Mesendoderm (in vitro differentiated cells): Measurements from ENCODE around the gene SPEM2.

ENCODE experiments used
- DNase-seq: peaks from one replicate; pipeline ENCODE4 v3.0.0; 2013
- H2AK5ac ChIP-seq: 2 replicates; pipeline ENCODE4 v1.6.1; 2013; ENCODE audit warnings: low read length, inconsistent platforms
- H2BK120ac ChIP-seq: 2 replicates; pipeline ENCODE4 v1.6.1; 2013; ENCODE audit warnings: low read depth, mild to moderate bottlenecking, low read length, moderate library complexity, mixed read lengths
- H2BK15ac ChIP-seq: replicated peaks from 2 replicates; pipeline ENCODE4 v1.6.1; 2013; ENCODE audit warnings: low read depth, mild to moderate bottlenecking, moderate library complexity
- H2BK5ac ChIP-seq: 2 replicates; pipeline ENCODE4 v1.6.1; 2013; ENCODE audit warnings: low read length, inconsistent platforms
- H3K18ac ChIP-seq: 2 replicates; pipeline ENCODE4 v1.6.1; 2013; ENCODE audit warnings: mild to moderate bottlenecking, low read length, mixed read lengths
- H3K23ac ChIP-seq: one replicate; pipeline ENCODE4 v1.6.1; 2013; ENCODE audit warnings: low read length
- H3K27ac ChIP-seq: 2 replicates; pipeline ENCODE4 v1.5.1; 2013; ENCODE audit warnings: low read depth, mild to moderate bottlenecking, inconsistent platforms, low read length, moderate library complexity
- H3K27me3 ChIP-seq: 2 replicates; pipeline ENCODE4 v1.6.1; 2013; ENCODE audit warnings: low read length, control low read depth, mild to moderate bottlenecking, inconsistent platforms; ENCODE audit not compliant: insufficient read depth, poor library complexity
- H3K36me3 ChIP-seq: 2 replicates; pipeline ENCODE4 v1.6.1; 2013; ENCODE audit warnings: low read length, inconsistent platforms; ENCODE audit not compliant: control insufficient read depth, insufficient read depth
- H3K4ac ChIP-seq: one replicate; pipeline ENCODE4 v1.6.1; 2013; ENCODE audit warnings: low read depth, mild to moderate bottlenecking, low read length, moderate library complexity
- H3K4me1 ChIP-seq: 2 replicates; pipeline ENCODE4 v1.6.1; 2013; ENCODE audit warnings: low read depth, low read length, inconsistent platforms; ENCODE audit not compliant: control insufficient read depth
- H3K4me2 ChIP-seq: 2 replicates; pipeline ENCODE4 v1.6.1; 2013; ENCODE audit warnings: low read length
- H3K4me3 ChIP-seq: 2 replicates; pipeline ENCODE4 v1.5.1; 2013; ENCODE audit warnings: mild to moderate bottlenecking, low read length
- H3K56ac ChIP-seq: one replicate; pipeline ENCODE4 v1.6.1; 2013; ENCODE audit warnings: low read length
- H3K79me1 ChIP-seq: 2 replicates; pipeline ENCODE4 v1.6.1; 2013; ENCODE audit warnings: low read length, inconsistent platforms
- H3K79me2 ChIP-seq: 2 replicates; pipeline ENCODE4 v1.6.1; 2013; ENCODE audit warnings: mild to moderate bottlenecking, low read length; ENCODE audit not compliant: control insufficient read depth, insufficient read depth
- H3K9ac ChIP-seq: 2 replicates; pipeline ENCODE4 v1.6.1; 2013; ENCODE audit warnings: low read length, inconsistent platforms
- H4K5ac ChIP-seq: one replicate; pipeline ENCODE4 v1.6.1; 2013; ENCODE audit warnings: low read length
- H4K8ac ChIP-seq: one replicate; pipeline ENCODE4 v1.6.1; 2013; ENCODE audit warnings: low read depth, mild to moderate bottlenecking, control low read depth, low read length, moderate library complexity
- WGBS: extraction: QIAGEN DNeasy Blood & Tissue Kit; methylation state at CpG from one replicate; pipeline ENCODE4 v1.1.7; 2013; ENCODE audit warnings: low lambda C conversion rate, missing lambda C conversion rate; ENCODE audit not compliant: insufficient coverage; ENCODE audit errors: extremely low coverage; 5-methylcytosine and 5-hydroxymethylcytosine counted together

SPEM2 gene

DNA sequence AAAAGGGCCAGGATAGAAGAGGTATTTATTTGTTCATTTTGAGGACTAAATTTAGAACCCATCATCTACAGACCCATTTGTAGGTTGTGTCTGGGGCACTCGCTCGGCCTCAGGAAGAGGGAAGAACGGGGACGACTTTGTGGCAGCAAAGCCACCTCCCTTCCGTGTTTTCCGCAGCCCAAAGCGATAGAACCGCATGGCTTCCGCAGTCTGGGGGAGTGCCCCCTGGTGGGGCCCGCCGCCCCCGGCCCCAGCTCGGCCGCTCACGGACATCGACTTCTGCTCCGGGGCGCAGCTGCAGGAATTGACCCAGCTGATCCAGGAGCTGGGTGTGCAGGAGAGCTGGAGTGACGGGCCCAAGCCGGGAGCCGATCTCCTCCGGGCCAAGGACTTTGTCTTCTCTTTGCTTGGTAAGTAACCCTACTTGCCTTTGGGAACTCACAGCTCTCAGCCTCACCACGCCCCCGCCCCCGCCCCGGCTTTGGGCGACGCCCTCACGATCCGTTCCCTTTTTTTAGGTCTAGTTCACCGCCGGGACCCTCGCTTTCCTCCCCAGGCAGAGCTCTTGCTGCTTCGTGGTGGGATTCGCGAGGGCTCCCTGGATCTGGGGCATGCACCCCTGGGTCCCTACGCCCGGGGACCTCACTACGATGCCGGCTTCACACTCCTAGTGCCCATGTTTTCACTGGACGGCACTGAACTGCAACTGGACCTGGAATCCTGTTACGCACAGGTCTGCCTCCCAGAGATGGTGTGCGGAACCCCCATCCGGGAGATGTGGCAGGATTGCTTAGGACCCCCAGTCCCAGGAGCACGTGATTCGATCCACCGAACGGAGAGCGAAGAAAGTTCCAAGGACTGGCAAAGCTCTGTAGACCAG, 10.5 kb downstream of the SPEM2 start:
- no peak overlapping the region for H3K4ac ChIP-seq
- no peak overlapping the region for H2BK15ac ChIP-seq
- peaks cover 3% of the 10 kb centered on the region for H3K4me1 ChIP-seq
- H3K23ac ChIP-seq = no peak overlapping the region
- no peak overlapping the region for H2BK5ac ChIP-seq
- no CpG with 5 or more reads among the region's 49 CpGs for WGBS
- H3K27me3 ChIP-seq = peaks cover 9% of the 10 kb centered on the region
- peak; percentile 84 for DNase-seq
- H3K4me2 ChIP-seq = peak overlapping the region; percentile 63
- peak overlapping the region; percentile 73 for H3K9ac ChIP-seq
- no peak overlapping the region for H4K8ac ChIP-seq
- no peaks in the 10 kb centered on the region for H3K36me3 ChIP-seq
- H3K27ac ChIP-seq = peak overlapping the region; percentile 24
- no peaks in the 10 kb centered on the region for H3K79me1 ChIP-seq
- H3K79me2 ChIP-seq = no peaks in the 10 kb centered on the region
- H3K18ac ChIP-seq = peak overlapping the region; percentile 62
- H2BK120ac ChIP-seq = no peak overlapping the region
- peak overlapping the region; percentile 19 for H3K4me3 ChIP-seq
- no peak overlapping the region for H2AK5ac ChIP-seq
- peak overlapping the region; percentile 87 for H3K56ac ChIP-seq
- no peak overlapping the region for H4K5ac ChIP-seq

DNA sequence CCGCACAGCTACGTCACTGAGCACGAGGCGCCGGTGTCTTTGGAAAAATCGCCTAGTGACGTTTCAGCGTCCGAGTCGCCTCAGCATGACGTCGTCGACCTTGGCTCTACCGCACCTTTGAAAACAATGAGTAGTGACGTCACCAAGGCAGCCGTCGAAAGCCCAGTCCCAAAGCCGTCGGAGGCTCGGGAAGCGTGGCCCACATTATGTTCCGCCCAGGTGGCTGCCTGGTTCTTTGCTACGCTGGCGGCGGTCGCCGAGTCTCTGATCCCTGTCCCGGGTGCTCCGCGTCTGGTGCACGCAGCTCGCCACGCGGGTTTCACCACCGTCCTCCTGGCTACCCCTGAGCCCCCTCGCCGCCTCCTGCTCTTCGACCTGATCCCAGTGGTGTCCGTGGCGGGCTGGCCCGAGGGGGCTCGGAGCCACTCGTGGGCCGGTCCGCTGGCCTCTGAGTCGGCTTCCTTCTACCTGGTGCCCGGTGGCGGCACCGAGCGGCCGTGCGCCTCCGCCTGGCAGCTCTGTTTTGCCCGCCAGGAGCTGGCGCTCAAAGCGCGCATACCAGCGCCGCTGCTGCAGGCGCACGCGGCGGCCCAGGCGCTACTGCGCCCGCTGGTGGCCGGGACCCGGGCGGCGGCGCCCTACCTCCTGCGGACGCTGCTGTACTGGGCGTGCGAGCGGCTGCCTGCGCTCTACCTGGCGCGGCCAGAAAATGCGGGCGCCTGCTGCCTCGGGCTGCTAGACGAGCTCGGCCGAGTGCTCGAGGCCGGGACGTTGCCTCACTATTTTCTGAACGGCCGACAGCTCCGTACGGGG, 11.3 kb downstream of the SPEM2 start:
- H3K4me2 ChIP-seq = peak overlapping the region; percentile 63
- H3K4ac ChIP-seq = peak overlapping the region; percentile 63
- H4K5ac ChIP-seq = no peak overlapping the region
- peak overlapping the region; percentile 87 for H3K56ac ChIP-seq
- H3K79me1 ChIP-seq = no peaks in the 10 kb centered on the region
- DNase-seq = peak; percentile 95
- H3K4me1 ChIP-seq = peaks cover 5% of the 10 kb centered on the region
- no peaks in the 10 kb centered on the region for H3K79me2 ChIP-seq
- H3K4me3 ChIP-seq = peak overlapping the region; percentile 23
- no peak overlapping the region for H3K27ac ChIP-seq
- H2BK5ac ChIP-seq = no peak overlapping the region
- no CpG with 5 or more reads among the region's 92 CpGs for WGBS
- peak overlapping the region; percentile 73 for H3K9ac ChIP-seq
- no peaks in the 10 kb centered on the region for H3K36me3 ChIP-seq
- H3K18ac ChIP-seq = peak overlapping the region; percentile 24
- no peak overlapping the region for H2BK120ac ChIP-seq
- H2BK15ac ChIP-seq = no peak overlapping the region
- H2AK5ac ChIP-seq = no peak overlapping the region
- no peak overlapping the region for H3K23ac ChIP-seq
- H3K27me3 ChIP-seq = peaks cover 9% of the 10 kb centered on the region
- no peak overlapping the region for H4K8ac ChIP-seq

DNA sequence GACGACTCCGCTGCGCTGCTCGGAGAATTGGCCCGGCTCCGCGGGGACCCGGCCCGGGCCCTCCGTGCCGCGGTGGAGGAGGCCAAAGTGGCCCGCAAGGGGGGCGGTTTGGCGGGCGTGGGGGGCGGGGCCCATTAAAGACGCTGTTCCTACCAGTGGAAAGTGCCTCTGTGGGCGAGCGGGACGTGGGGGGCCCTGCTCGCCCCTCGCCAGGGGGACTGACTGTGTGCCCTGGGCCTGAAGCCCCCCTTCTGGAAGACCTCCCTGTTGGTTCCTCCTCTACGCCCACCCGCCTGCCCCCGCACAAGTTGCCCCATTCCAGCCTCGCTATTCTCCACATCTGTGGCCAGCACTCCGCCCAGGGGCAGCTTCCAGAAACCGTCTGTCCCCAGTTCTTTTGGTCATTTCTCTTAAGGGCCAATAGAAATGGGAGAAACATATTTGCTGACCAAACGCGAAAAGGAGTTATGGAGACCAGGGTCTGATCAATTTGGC, 12.0 kb downstream of the SPEM2 start:
- no peak for DNase-seq
- Histone ChIP-seq H2BK15ac (no peak overlapping the region), H3K4ac (peak overlapping the region; percentile 10), H3K79me1 (no peaks in the 10 kb centered on the region), H3K79me2 (no peaks in the 10 kb centered on the region), H3K23ac (no peak overlapping the region), H3K36me3 (no peaks in the 10 kb centered on the region), H2BK120ac (no peak overlapping the region), H3K18ac (peak overlapping the region; percentile 8), H4K5ac (no peak overlapping the region), H3K9ac (peak overlapping the region; percentile 73), H2BK5ac (no peak overlapping the region), H3K4me3 (peak overlapping the region; percentile 39), H4K8ac (no peak overlapping the region), H2AK5ac (no peak overlapping the region), H3K56ac (peak overlapping the region; percentile 84), H3K27ac (no peak overlapping the region), H3K4me1 (peaks cover 5% of the 10 kb centered on the region), H3K4me2 (peak overlapping the region; percentile 88), H3K27me3 (peaks cover 9% of the 10 kb centered on the region)
- no CpG with 5 or more reads among the region's 31 CpGs for WGBS

DNA sequence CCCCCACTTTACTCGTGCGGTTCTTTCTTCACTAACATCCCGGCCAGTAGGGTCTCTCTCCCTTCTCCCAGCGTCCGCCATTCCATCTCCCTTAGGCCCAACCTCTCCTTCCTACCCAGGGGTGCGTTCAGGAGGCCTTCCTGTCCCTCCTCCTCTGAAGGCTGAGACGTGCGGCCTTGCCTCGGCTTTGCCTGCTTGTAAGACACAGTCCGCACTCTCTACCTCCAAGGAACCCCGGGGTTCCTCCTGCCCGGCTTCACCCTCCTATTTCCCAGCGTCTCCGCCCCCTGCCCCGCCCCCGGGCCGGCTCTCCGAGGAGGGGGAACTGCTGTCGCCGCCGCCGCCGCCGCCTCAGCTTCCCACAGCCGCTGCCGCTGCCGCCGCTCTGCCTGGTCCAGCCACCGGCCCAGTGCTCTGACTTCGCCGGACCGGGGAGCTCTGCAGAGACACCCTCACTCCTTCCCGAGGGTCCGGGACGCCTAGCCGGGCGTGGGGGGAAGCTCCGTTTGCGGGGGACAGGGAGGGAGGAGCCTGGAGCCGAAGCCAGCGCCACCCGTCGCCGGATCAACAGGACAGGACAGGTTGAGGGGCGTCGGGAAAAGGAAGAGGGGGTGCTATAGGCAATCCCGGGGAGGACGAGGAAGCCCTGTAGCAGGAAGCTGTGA, 12.7 kb downstream of the SPEM2 start:
- Histone ChIP-seq H3K4me3 (peak overlapping the region; percentile 39), H2BK120ac (no peak overlapping the region), H2BK15ac (no peak overlapping the region), H3K18ac (no peak overlapping the region), H2BK5ac (no peak overlapping the region), H3K27me3 (peaks cover 9% of the 10 kb centered on the region), H3K4me1 (peaks cover 5% of the 10 kb centered on the region), H3K79me1 (no peaks in the 10 kb centered on the region), H4K8ac (no peak overlapping the region), H4K5ac (no peak overlapping the region), H3K4me2 (peak overlapping the region; percentile 88), H3K4ac (no peak overlapping the region), H3K23ac (peak overlapping the region; percentile 91), H3K27ac (no peak overlapping the region), H3K36me3 (no peaks in the 10 kb centered on the region), H3K9ac (peak overlapping the region; percentile 81), H3K79me2 (no peaks in the 10 kb centered on the region), H2AK5ac (no peak overlapping the region), H3K56ac (peak overlapping the region; percentile 90)
- peak; percentile 59 for DNase-seq
- no CpG with 5 or more reads among the region's 48 CpGs for WGBS

DNA sequence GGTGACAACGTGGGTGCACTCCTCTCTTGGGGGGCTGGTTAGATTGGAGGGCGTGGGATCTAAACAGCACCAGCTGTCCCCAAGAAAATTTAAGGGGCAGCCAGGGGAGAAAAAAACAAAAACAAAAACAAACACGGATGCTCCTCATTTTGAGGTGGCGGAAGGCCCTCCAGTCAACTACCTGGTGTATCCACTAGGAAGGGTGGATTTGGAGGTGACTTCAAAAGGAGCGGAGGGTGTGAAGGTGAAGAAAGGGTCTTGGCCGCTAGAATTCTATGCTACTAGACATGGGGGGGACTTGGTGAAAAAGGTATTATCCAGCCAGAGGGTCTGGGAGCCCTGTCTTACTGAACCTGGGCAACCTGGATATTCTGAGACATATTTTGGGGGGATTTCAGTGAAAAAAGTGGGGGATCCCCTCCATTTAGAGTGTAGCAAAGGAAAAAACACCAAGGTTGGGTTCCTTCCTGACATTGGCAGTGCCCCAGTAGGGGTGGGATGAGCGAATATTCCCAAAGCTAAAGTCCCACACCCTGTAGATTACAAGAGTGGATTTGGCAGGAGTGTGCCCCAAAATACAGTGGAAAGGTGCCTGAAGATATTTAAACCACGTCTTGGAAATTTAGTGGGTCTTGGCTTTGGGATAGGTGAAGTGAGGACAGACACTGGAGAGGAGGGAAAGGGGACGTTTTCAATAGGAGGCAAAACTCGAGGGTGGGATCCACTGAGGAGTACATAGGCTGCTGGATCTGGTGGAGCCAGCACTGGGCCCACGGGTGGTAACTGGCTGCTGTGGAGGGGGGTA, 13.4 kb downstream of the SPEM2 start:
- no CpG with 5 or more reads among the region's 11 CpGs for WGBS
- H3K23ac ChIP-seq = peak overlapping the region; percentile 91
- H4K5ac ChIP-seq = no peak overlapping the region
- H2BK120ac ChIP-seq = no peak overlapping the region
- H4K8ac ChIP-seq = no peak overlapping the region
- peaks cover 9% of the 10 kb centered on the region for H3K27me3 ChIP-seq
- H3K4me1 ChIP-seq = peaks cover 5% of the 10 kb centered on the region
- no peak for DNase-seq
- H3K4me3 ChIP-seq = peak overlapping the region; percentile 37
- no peaks in the 10 kb centered on the region for H3K79me2 ChIP-seq
- H3K27ac ChIP-seq = no peak overlapping the region
- H2BK5ac ChIP-seq = no peak overlapping the region
- no peaks in the 10 kb centered on the region for H3K79me1 ChIP-seq
- H3K4ac ChIP-seq = no peak overlapping the region
- H2BK15ac ChIP-seq = no peak overlapping the region
- peak overlapping the region; percentile 90 for H3K56ac ChIP-seq
- peak overlapping the region; percentile 81 for H3K9ac ChIP-seq
- no peak overlapping the region for H3K18ac ChIP-seq
- H3K36me3 ChIP-seq = no peaks in the 10 kb centered on the region
- H2AK5ac ChIP-seq = no peak overlapping the region
- H3K4me2 ChIP-seq = peak overlapping the region; percentile 73
